ENCODE measurements around the gene CALR. TPM values are rescaled to one million over a fixed set of nuclear protein-coding genes. Genes with fewer than 3 reads are reported as not detected.
A peak's percentile ranks its signal among the peaks of the same experiment; 100 is the strongest.

Gene CALR
- total and polyA plus RNA-seq, 9 of the 15 experiments (the other 6 are each of a cell fraction or from before 2014, with no cell fraction given), result 126 to 811 (median 642) TPM

GRCh38 chr19:12991296-12991695 is 52.9 kb downstream of the CALR start:
- intact Hi-C loops (cut with micrococcal nuclease), result no loop called here
- WGBS (ENCODE audit: insufficient coverage, low coverage, missing lambda C conversion rate), result 83% methylated on average over 5 of the region's 5 CpGs
- in situ Hi-C loops (cut with MboI), result no loop called here

More at GRCh38 chr19:12991296-12991695, 52.9 kb downstream of the CALR start:
- FAIRE-seq (no peak), DNase-seq (ENCODE audit: extremely low read depth in 1 of 4, low spot score in 3 of 4) (no peak), ATAC-seq (no peak)
- Histone ChIP-seq H3K27me3 (ENCODE audit: control insufficient read depth in 2 of 2, insufficient read depth in 2 of 2, low read length in 2 of 2) (no peaks in the 10 kb centered on the region; a peak in 1 of 5 replicates), H3K9me1 (ENCODE audit: control insufficient read depth, insufficient read depth, low read length) (no peaks in the 10 kb centered on the region), H3K27ac (ENCODE audit: extremely low read depth, low read depth, low read length) (no peak overlapping the region; the same call in 2 of the 3 replicates), H3K79me2 (ENCODE audit: control insufficient read depth, insufficient read depth, low read length) (peaks cover 11% of the 10 kb centered on the region), H3K4me2 (ENCODE audit: insufficient read depth, low read length) (no peak overlapping the region), H3K9ac (ENCODE audit: insufficient read depth in 1 of 2, low read depth in 2 of 2, low read length in 2 of 2) (0 out of 4 replicates have a peak overlapping the region, but pooled peaks of 1 of the 2 experiments have one; percentile 7), H4K20me1 (replicated peaks; ENCODE audit: control insufficient read depth, insufficient read depth, low read length) (no peaks in the 10 kb centered on the region), H3K9me3 (replicated peaks; ENCODE audit: control insufficient read depth, insufficient read depth, low read depth, low read length) (no peaks in the 10 kb centered on the region), H3K36me3 (ENCODE audit: control insufficient read depth, insufficient read depth, low read length) (no peaks in the 10 kb centered on the region), H2AFZ (ENCODE audit: low read depth, low read length) (no peak overlapping the region), H3K4me1 (replicated peaks in 1 of 2; ENCODE audit: control insufficient read depth in 2 of 2, insufficient read depth in 2 of 2, low read length in 2 of 2) (peaks cover 8 to 38% of the 10 kb centered on the region in 2 experiments; a peak in 4 of 5 replicates), H3K4me3 (no peak overlapping the region)
- POLR2A ChIA-PET, result no interaction called here
- CTCF ChIA-PET (ENCODE audit: low intra/inter-chr PET ratio), result no interaction called here
- BruUV-seq (replicated peaks), result no TSS peak
- TF ChIP-seq TFE3 (CRISPR knock-in tag; IDR thresholded peaks at IDR 0.05) (peak; percentile 12; the same call in 1 of the 2 replicates), ZBTB33 (CRISPR knock-in tag; IDR thresholded peaks at IDR 0.05) (0 out of 2 replicates have a peak, but pooled peaks have one; percentile 11), ZNF398 (CRISPR knock-in tag; IDR thresholded peaks at IDR 0.05) (no peak), GATAD2A (IDR thresholded peaks at IDR 0.05) (0 out of 2 replicates have a peak, but pooled peaks have one; percentile 28)
